ENCODE data around the gene COL6A3. TPM values are rescaled to one million over a fixed set of nuclear protein-coding genes. Genes with fewer than 3 reads are reported as not detected.

Gene COL6A3
- total and polyA plus RNA-seq, 7 donors = 15.5 to 75.2 (median 59.1) TPM

DNA sequence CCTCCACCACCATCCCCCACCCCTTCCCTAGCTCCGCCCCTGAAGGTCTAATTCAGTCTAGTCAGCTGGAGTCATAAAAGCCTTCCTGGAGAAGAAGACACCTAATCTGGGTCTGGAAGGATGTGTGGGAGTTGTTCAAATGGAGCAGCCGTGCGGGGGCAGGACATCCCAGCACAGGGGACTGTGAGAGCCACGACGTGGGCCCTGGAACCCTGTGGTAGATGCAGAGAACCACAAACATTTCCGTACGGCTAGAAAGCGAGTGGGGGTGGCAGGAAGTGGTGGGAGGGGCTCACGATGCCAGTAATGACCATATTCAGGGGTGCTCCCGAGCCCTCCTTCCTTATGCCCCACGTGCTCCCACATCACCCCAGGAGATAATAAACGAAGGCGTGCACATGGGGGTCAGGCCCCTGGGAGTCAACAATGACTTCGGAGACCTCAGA lies 20.9 kb upstream of the COL6A3 start:
- peaks cover 0 to 3% (median 0%) of the 10 kb centered on the region in 3 donors for H3K27me3 ChIP-seq (ENCODE audit: insufficient read depth in 3 of 3, low read length in 2 of 3)
- H3K27ac ChIP-seq = no peak overlapping the region
- no peaks in the 10 kb centered on the region for H3K9me3 ChIP-seq
- ATAC-seq (peak in 3 of 4 donors; percentile 9 to 43 (median 33)), DNase-seq (no peak)
- WGBS, 3 donors = 44 to 62% (median 58%) methylated on average over 14 of the region's 14 CpGs
- intact Hi-C loops (cut with DNase I) = no loop called here
- H3K4me3 ChIP-seq = no peak overlapping the region
- no peaks in the 10 kb centered on the region for H3K4me1 ChIP-seq
- no peaks in the 10 kb centered on the region for H3K36me3 ChIP-seq (ENCODE audit: insufficient read depth in 1 of 2, low read depth in 1 of 2)
- TF ChIP-seq, protein P1, sequence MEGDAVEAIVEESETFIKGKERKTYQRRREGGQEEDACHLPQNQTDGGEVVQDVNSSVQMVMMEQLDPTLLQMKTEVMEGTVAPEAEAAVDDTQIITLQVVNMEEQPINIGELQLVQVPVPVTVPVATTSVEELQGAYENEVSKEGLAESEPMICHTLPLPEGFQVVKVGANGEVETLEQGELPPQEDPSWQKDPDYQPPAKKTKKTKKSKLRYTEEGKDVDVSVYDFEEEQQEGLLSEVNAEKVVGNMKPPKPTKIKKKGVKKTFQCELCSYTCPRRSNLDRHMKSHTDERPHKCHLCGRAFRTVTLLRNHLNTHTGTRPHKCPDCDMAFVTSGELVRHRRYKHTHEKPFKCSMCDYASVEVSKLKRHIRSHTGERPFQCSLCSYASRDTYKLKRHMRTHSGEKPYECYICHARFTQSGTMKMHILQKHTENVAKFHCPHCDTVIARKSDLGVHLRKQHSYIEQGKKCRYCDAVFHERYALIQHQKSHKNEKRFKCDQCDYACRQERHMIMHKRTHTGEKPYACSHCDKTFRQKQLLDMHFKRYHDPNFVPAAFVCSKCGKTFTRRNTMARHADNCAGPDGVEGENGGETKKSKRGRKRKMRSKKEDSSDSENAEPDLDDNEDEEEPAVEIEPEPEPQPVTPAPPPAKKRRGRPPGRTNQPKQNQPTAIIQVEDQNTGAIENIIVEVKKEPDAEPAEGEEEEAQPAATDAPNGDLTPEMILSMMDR (IDR thresholded peaks at IDR 0.05) = no peak

DNA sequence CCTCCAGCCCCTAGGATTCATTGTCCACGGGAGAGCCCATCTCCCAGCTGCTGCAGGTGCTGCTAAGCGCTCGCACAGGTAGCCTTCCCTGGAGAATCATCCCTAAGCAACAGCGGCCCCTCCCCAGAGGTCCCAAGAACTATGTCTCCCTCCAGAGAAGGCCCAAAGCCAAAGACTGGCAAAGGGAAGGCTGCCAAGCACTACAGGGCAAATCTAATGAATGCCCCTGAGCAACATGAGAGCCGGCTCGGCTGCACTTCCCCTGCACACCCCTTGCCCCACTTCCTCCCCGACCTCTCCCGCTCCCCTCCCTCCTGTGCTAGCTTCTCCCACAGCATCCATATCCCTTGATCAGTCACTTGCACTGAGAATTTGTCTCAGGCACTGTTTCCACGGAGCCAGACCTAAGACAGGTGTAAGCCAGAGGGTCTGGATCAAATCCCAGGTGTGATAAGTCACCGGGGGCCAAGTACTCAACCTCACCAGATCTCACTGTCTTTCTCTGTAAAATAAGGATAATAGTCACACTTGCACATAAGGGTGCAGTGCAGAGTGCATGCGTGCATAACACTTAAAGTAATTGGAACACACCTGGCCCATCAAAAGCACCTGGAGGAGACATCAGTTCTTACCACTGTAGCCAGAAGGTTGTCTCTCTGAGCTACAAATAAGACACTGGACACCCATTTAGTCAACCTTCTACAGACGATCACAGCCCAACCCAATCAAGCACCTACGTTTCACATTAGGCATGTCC lies 20.1 kb upstream of the COL6A3 start:
- no peak overlapping the region for H3K27ac ChIP-seq

DNA sequence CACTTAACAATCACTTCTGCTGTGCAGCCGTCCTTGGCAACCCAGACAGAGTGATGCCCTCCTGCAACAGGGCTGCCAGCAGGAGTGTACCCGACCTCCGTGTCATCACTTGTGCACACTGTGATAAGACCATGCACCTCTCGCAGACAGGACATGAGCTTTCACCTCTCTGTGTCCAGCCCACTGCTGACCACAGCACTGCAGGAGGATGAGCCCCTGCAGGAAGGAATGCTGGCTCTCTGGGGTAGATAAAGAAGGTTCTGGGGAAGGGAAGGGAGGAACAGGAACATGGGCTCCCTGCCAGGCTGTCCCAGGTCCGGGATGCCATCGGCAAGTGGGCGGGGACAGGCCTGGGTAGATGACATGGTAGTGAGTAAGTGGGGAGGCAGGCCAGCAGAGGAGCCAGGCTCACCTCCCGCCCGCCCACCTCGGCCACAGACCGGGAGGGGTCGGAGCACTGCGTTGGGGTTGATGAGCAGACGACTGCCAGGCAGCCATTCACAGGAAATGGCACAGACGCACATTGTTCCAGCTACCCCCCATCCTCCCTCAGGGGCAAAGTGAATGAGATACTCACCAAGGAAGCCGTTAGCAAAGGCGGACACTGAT lies 18.6 kb upstream of the COL6A3 start:
- ATAC-seq (peak in 1 of 4 donors; percentile 22), DNase-seq (no peak)
- H3K36me3 ChIP-seq (ENCODE audit: insufficient read depth in 1 of 2, low read depth in 1 of 2) = no peaks in the 10 kb centered on the region
- WGBS, 3 donors = 50 to 60% (median 51%) methylated on average over 14 to 17 of the region's 17 CpGs
- intact Hi-C loops (cut with DNase I) = no loop called here
- H3K27ac ChIP-seq = no peak overlapping the region
- H3K4me1 ChIP-seq = no peaks in the 10 kb centered on the region
- no peaks in the 10 kb centered on the region for H3K9me3 ChIP-seq
- no peak overlapping the region for H3K4me3 ChIP-seq
- TF ChIP-seq, protein P1 (IDR thresholded peaks at IDR 0.05) = no peak
- peaks cover 0 to 3% (median 0%) of the 10 kb centered on the region in 3 donors for H3K27me3 ChIP-seq (ENCODE audit: insufficient read depth in 3 of 3, low read length in 2 of 3)

More for the DNA sequence above, 20.1 kb upstream of the COL6A3 start:
- Histone ChIP-seq H3K27me3 (ENCODE audit: insufficient read depth in 3 of 3, low read length in 2 of 3) (peaks cover 0 to 3% (median 0%) of the 10 kb centered on the region in 3 donors), H3K9me3 (no peaks in the 10 kb centered on the region), H3K36me3 (ENCODE audit: insufficient read depth in 1 of 2, low read depth in 1 of 2) (no peaks in the 10 kb centered on the region), H3K4me1 (no peaks in the 10 kb centered on the region), H3K4me3 (no peak overlapping the region)
- DNase-seq (no peak), ATAC-seq (no peak)
- intact Hi-C loops (cut with DNase I) = no loop called here
- TF ChIP-seq, protein P1 (IDR thresholded peaks at IDR 0.05) = no peak
- 62 to 74% (median 64%) methylated on average over 13 of the region's 13 CpGs for WGBS, 3 donors

DNA sequence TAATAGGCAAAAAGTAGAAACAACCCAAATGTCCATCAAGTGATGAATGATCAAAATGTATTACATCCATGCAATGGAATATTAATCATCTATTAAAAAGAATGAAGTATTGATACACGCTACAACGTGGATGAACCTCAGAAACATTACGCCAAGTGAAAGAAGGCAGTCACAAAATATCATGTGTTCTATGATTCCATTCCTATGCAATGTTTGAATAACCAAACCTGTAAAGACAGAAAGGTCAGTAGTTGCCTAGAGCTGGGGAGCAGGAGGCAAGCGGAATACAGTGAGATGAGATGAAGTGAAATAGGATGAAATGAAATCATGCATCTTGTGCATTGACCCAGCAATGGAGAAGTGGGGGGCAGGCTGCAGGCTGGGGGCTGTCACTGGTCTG lies 17.9 kb upstream of the COL6A3 start:
- 93 to 95% (median 95%) methylated on average over 4 of the region's 4 CpGs for WGBS, 3 donors
- intact Hi-C loops (cut with DNase I) = no loop called here
- Histone ChIP-seq H3K36me3 (ENCODE audit: insufficient read depth in 1 of 2, low read depth in 1 of 2) (no peaks in the 10 kb centered on the region), H3K27ac (no peak overlapping the region), H3K4me3 (no peak overlapping the region), H3K4me1 (no peaks in the 10 kb centered on the region), H3K9me3 (no peaks in the 10 kb centered on the region), H3K27me3 (ENCODE audit: insufficient read depth in 3 of 3, low read length in 2 of 3) (peaks cover 0 to 3% (median 0%) of the 10 kb centered on the region in 3 donors)
- no peak for ATAC-seq
- TF ChIP-seq, protein P1 (IDR thresholded peaks at IDR 0.05) = no peak
- DNase-seq = no peak
